Gastrocnemius medialis (tissue), 4 donors: ENCODE measurements around the gene UMPS. TPM values are rescaled to one million over a fixed set of nuclear protein-coding genes. Genes with fewer than 3 reads are reported as not detected.
A peak's percentile ranks its signal among the peaks of the same experiment; 100 is the strongest.

Experiments
- ATAC-seq, 2 donors: fragments of 150-250 bp; one replicate each; pipeline ENCODE4 v1.9.1; 2016
- DNase-seq, 2 donors: peaks; one replicate each; pipeline ENCODE4 v3.0.0-alpha.2; 2019
- H3K27ac ChIP-seq, 4 donors: fragments of 200-600 bp; sonication (generic); 1 replicate in 1 of 4; 2 replicates in 3 of 4; pipeline ENCODE4 v1.5.1; 2016 to 2018; ENCODE audit warnings: mild to moderate bottlenecking in 2 of 4, moderate library complexity in 1 of 4
- H3K27me3 ChIP-seq, 3 donors: fragments of 200-600 bp; sonication (generic) in 2 of 3; 1 replicate in 1 of 3; 2 replicates in 2 of 3; pipeline versions ENCODE4 v1.5.1 to v1.6.0; 2016 to 2019; ENCODE audit warnings: mild to moderate bottlenecking in 1 of 3, moderate library complexity in 1 of 3
- H3K36me3 ChIP-seq, 2 donors: fragments of 200-600 bp; sonication (generic) in 1 of 2; one replicate each; pipeline ENCODE4 v1.5.1; 2017 to 2018
- H3K4me1 ChIP-seq, 2 donors: fragments of 200-600 bp; sonication (generic) in 1 of 2; one replicate each; pipeline ENCODE4 v1.5.1; 2016 to 2017; ENCODE audit warnings: mild to moderate bottlenecking in 2 of 2
- H3K4me3 ChIP-seq, 4 donors: fragments of 200-600 bp; sonication (generic) in 3 of 4; 1 replicate in 1 of 4; 2 replicates in 3 of 4; pipeline ENCODE4 v1.5.1; 2016 to 2019; ENCODE audit warnings: mild to moderate bottlenecking in 2 of 4
- H3K9me3 ChIP-seq, 3 donors: fragments of 200-600 bp; sonication (generic) in 2 of 3; 1 replicate in 1 of 3; 2 replicates in 2 of 3; pipeline ENCODE4 v1.5.1; 2016 to 2019
- CTCF ChIP-seq, 5 experiments: fragments of 450-650 bp in 3 of 5; fragments of 200-600 bp in 2 of 5; sonication (generic) in 2 of 5; IDR thresholded peaks in 4 of 5; conservative IDR thresholded peaks in 1 of 5; 1 replicate in 4 of 5; 2 replicates in 1 of 5; pipeline ENCODE4 v1.5.1; 2016 to 2019; ENCODE audit warnings: antibody characterized with exemption in 5 of 5, mild to moderate bottlenecking in 3 of 5, moderate library complexity in 3 of 5
- POLR2A ChIP-seq, 2 donors: fragments of 450-650 bp; IDR thresholded peaks; one replicate each; pipeline ENCODE4 v1.6.1; 2017; ENCODE audit warnings: antibody characterized with exemption in 2 of 2, mild to moderate bottlenecking in 2 of 2, moderate library complexity in 2 of 2
- in situ Hi-C, 4 donors: fragments of 200-750 bp; cut with MboI; loops; one replicate each; pipeline versions ENCODE4 v1.15.0 to v1.8.0; 2017; ENCODE audit warnings: low sequenced_read_pairs in 4 of 4
- intact Hi-C: fragments of 100-400 bp; cut with DNase I; formaldehyde crosslinking; loops from one replicate; pipeline ENCODE4 v1.15.1; 2023; ENCODE audit warnings: low total_unique reads
- total RNA-seq, 4 donors: library from RNA; depleted of rRNA; stranded (reverse); fragments of >200 nt; gene quantifications; one replicate each; pipeline versions ENCODE4 v1.1.0 to v1.2.3, GENCODE V29; 2016

Gene UMPS
- total RNA-seq, 4 donors from 2014 or later: 2.2 to 7.6 (median 6.2) TPM

GRCh38 chr3:124766113-124767095, 36.2 kb downstream of the UMPS start:
- intact Hi-C loops: no loop called here
- H3K4me1 ChIP-seq: peaks cover 7 to 14% of the 10 kb centered on the region in 2 donors

GRCh38 chr3:124767264-124767663, 37.0 kb downstream of the UMPS start:
- Histone ChIP-seq H3K27ac (no peak overlapping the region), H3K9me3 (no peaks in the 10 kb centered on the region), H3K36me3 (peaks cover 0 to 60% of the 10 kb centered on the region in 2 donors), H3K4me1 (peaks cover 15 to 18% of the 10 kb centered on the region in 2 donors), H3K4me3 (no peak overlapping the region), H3K27me3 (no peaks in the 10 kb centered on the region)
- intact Hi-C loops: no loop called here
- ATAC-seq (no peak), DNase-seq (no peak)
- in situ Hi-C loops: loop anchor here in 1 of 4 donors (25.0 kb wide), 1 partner anchor 395 kb away; no protein-coding TSS in a partner anchor
- TF ChIP-seq CTCF (IDR thresholded peaks at IDR 0.05 in 4 of 5, conservative IDR thresholded peaks at IDR 0.05 in 1 of 5): no peak
- TF ChIP-seq POLR2A (IDR thresholded peaks at IDR 0.05): no peak

More at GRCh38 chr3:124766113-124767095, 36.2 kb downstream of the UMPS start:
- Histone ChIP-seq H3K27ac (no peak overlapping the region), H3K9me3 (no peaks in the 10 kb centered on the region), H3K36me3 (peaks cover 0 to 62% of the 10 kb centered on the region in 2 donors), H3K4me3 (no peak overlapping the region), H3K27me3 (no peaks in the 10 kb centered on the region)
- no peak for DNase-seq
- TF ChIP-seq POLR2A (IDR thresholded peaks at IDR 0.05): no peak
- TF ChIP-seq CTCF (IDR thresholded peaks at IDR 0.05 in 4 of 5, conservative IDR thresholded peaks at IDR 0.05 in 1 of 5): no peak
- ATAC-seq: no peak
- in situ Hi-C loops: loop anchor here in 1 of 4 donors (25.0 kb wide), 1 partner anchor 396 kb away; no protein-coding TSS in a partner anchor

GRCh38 chr3:124767691-124768090, 37.4 kb downstream of the UMPS start:
- peaks cover 0 to 56% of the 10 kb centered on the region in 2 donors for H3K36me3 ChIP-seq
- intact Hi-C loops: no loop called here

GRCh38 chr3:124768812-124769211, 38.6 kb downstream of the UMPS start:
- Histone ChIP-seq H3K9me3 (no peaks in the 10 kb centered on the region), H3K27me3 (no peaks in the 10 kb centered on the region), H3K4me1 (peaks cover 24 to 33% of the 10 kb centered on the region in 2 donors), H3K27ac (no peak overlapping the region), H3K4me3 (no peak overlapping the region), H3K36me3 (peaks cover 0 to 48% of the 10 kb centered on the region in 2 donors)
- DNase-seq (no peak), ATAC-seq (peak in 1 of 2 donors; percentile 58)
- in situ Hi-C loops (loop anchor here in 1 of 4 donors (25.0 kb wide), 1 partner anchor 393 kb away; no protein-coding TSS in a partner anchor), intact Hi-C loops (no loop called here)
- TF ChIP-seq CTCF (IDR thresholded peaks at IDR 0.05 in 4 of 5, conservative IDR thresholded peaks at IDR 0.05 in 1 of 5): no peak

More at GRCh38 chr3:124767691-124768090, 37.4 kb downstream of the UMPS start:
- TF ChIP-seq CTCF (IDR thresholded peaks at IDR 0.05 in 4 of 5, conservative IDR thresholded peaks at IDR 0.05 in 1 of 5) (no peak), POLR2A (IDR thresholded peaks at IDR 0.05) (no peak)
- Histone ChIP-seq H3K4me1 (peaks cover 19 to 23% of the 10 kb centered on the region in 2 donors), H3K27me3 (no peaks in the 10 kb centered on the region), H3K4me3 (no peak overlapping the region), H3K27ac (no peak overlapping the region), H3K9me3 (no peaks in the 10 kb centered on the region)
- no peak for DNase-seq
- no peak for ATAC-seq
- in situ Hi-C loops: loop anchor here in 1 of 4 donors (25.0 kb wide), 1 partner anchor 395 kb away; no protein-coding TSS in a partner anchor
